IPS-18c (cell line): ENCODE data around the gene GDF15.
"Not testable (repeated sequence)": the region's sequence is repeated elsewhere in the genome, so short reads cannot be mapped to it uniquely, and the experiment has no call there.

Source experiments
- H3K4me3 ChIP-seq: 2 replicates; pipeline ENCODE4 v1.7.0; 2013; ENCODE audit warnings: low read depth, mild to moderate bottlenecking, low read length, moderate library complexity; ENCODE audit not compliant: insufficient read depth
- H3K9me3 ChIP-seq: one replicate; pipeline ENCODE4 v1.6.1; 2013; ENCODE audit warnings: mild to moderate bottlenecking, low read length, moderate library complexity; ENCODE audit not compliant: control insufficient read depth, insufficient read depth

Gene GDF15

DNA sequence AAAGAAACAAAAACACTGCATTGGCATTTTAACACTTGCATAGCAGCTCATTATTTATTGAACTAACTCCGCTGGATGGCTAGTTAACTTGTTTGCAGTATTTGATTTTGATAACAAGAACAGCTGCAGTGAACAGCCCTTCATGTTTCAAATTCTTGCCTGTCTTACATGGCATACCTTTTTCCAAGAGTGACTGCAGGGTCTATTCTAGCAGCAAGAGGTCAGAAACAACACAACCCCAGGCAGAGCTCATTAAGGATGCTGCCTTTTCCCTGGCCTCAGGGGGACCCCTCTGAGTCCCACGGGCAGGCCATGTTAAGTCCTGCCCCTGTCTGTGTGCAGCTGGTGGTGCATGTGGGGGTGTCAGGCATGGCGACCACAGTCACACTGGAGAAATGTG lies 28.9 kb upstream of the GDF15 start:
- Histone ChIP-seq H3K9me3 (peaks cover 2% of the 10 kb centered on the region), H3K4me3 (no peak overlapping the region)

GRCh38 chr19:18361646-18362045 lies 24.3 kb upstream of the GDF15 start:
- no peak overlapping the region for H3K4me3 ChIP-seq

DNA sequence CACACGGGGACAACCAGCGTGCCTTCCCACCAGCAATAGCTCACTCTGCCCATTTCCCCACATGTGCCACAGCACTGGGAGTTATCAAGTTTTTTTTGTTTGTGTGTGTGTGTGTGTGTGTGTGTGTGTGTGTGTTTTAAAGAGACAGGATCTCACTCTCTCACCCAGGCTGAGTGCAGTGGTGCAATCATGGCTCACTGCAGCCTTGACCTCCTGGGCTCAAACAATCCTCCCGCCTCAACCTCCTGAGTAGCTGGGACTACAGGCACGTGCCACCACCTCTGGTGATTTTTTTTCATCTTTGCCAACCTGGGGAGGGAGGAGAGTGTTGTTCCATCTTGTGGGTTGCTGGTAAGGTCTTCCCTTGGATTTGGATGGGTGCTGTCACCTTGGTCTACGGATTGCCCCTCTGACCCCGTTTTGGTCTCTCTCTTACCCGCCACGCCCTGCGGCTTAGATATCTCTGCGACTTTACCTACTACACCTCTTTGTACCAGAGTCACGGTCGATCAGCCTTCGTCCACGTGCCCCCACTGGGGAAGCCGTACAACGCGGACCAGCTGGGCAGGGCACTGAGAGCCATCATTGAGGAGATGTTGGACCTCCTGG lies 22.9 kb upstream of the GDF15 start:
- H3K4me3 ChIP-seq = no peak overlapping the region
- no peaks in the 10 kb centered on the region for H3K9me3 ChIP-seq

More at GRCh38 chr19:18361646-18362045, 24.3 kb upstream of the GDF15 start:
- peaks cover 2% of the 10 kb centered on the region for H3K9me3 ChIP-seq

DNA sequence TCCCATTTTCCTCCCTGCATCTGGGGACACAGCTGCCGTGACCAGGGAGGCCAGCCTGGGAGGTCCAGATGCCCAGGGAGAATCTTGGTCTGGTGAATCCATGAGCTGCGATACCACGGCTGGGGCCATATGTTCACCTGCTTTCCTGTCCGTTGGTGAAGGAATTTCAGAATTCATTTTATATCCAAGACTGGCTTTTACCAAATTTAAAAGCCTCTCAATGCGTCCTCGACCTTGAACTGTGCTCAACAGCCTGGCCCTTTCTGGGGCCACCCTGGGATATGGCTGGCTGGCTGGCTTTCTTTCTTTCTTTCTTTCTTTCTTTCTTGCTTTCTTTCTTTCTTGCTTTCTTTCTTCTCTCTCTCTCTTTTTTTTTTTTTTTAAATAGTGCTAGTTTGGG lies 22.2 kb upstream of the GDF15 start:
- H3K9me3 ChIP-seq = no peaks in the 10 kb centered on the region
- H3K4me3 ChIP-seq = no peak overlapping the region

DNA sequence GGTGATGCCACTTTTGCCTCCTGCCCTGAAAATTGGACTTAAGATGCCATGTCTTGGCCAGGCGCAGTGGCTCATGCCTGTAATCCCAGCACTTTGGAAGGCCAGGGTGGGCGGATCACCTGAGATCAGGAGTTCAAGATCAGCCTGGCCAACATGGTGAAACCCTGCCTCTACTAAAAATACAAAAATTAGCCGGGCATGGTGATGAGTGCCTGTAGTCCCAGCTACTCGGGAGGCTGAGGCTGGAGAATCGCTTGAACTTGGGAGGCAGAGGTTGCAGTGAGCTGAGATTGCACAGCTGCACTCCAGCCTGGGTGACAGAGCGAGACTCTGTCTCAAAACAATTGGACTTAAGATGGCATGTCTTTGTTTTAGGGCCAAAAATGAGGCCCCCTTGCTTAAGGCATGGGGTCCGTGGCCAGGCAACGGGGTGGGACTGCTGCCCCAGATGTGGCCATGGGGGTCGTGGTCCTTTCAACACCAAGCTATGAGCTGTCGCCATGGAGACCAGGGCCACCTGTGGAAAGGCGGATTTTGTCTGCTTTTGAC lies 21.6 kb upstream of the GDF15 start:
- H3K9me3 ChIP-seq, H3K4me3 ChIP-seq: not testable (repeated sequence)

GRCh38 chr19:18364826-18365528 lies 21.0 kb upstream of the GDF15 start:
- H3K4me3 ChIP-seq = no peak overlapping the region
- H3K9me3 ChIP-seq = no peaks in the 10 kb centered on the region

DNA sequence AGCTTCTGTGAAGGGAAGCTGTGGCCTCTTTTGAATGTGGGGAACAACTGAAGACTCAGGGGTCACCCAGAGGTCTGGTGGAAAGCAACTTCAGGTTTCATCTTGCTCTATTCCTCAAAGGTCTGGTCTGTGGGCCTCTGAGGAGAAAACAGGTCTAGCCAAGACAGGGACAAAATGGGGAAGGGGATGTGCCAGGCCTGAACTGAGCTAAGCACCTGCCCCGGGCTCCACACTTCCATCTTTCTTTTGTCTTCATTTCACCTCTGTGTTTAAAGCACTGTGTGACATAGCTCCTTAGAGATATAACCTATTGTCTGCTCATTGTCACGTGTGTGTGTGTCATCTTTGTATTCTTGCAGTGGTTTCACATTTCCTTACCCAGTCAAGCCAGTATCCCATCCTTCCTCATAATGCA lies 19.9 kb upstream of the GDF15 start:
- H3K9me3 ChIP-seq = no peaks in the 10 kb centered on the region
- no peak overlapping the region for H3K4me3 ChIP-seq

- Histone ChIP-seq H3K9me3 (no peaks in the 10 kb centered on the region), H3K4me3 (no peak overlapping the region)
Measured at GRCh38 chr19:18368504-18369222, 17.3 kb upstream of the GDF15 start.

DNA sequence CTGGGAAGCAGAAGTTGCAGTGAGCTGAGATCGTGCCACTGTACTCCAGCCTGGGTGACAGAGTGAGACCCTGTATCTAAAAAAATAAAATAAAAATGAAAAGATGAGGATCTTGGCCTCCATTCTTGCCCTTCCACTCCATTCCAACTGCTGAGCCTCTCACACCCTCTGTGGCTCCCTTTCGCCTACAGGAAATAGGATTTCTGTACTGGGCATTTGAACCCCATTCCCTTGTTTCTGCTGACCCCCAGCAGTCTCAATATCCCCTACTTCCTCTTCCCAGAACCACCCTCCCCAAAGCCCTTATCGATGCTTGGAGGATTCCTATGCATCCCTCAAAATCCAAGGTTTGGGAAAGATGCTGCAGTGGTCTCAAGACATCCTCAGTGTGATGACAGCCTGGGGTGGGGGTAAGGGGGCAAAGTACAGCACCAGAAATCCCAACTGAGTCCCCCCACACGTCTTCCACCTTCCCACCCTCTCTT lies 12.5 kb upstream of the GDF15 start:
- Histone ChIP-seq H3K9me3 (no peaks in the 10 kb centered on the region), H3K4me3 (no peak overlapping the region)

DNA sequence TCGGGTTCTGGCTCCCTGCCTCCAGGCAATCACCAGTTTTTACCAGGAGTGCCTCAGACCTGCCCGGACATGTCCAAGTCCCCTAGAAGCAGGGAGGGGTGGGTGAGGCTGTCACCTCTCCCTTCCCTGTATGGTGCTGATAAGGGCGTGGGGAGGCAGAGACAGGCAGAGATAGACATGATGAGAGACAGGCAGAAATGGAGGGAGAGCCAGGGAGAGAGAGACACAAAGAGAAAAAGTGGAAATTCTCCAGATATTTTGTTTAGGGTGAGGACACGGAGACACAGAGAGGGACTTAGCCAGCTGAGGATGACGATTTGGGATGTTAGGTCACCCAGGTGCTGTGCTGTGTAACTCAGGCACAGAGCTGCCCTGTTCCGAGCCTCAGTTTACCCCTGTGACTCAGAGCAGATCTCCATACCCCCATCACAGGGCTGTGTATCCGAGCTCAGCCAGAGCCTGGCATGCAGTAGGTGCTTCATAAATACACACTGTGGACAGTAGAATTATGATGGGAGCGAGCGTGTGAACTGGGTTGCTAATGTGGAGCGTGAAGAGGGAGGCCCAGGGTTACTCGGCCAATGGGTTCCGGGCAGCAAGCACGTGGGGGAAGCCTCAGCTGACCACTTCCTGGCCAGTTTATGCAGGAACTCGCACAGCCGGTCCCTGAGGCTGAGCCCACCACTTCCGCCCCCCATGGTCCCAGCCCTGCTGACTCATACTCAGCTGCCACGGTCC lies 11.9 kb upstream of the GDF15 start:
- H3K9me3 ChIP-seq = no peaks in the 10 kb centered on the region
- H3K4me3 ChIP-seq = no peak overlapping the region

DNA sequence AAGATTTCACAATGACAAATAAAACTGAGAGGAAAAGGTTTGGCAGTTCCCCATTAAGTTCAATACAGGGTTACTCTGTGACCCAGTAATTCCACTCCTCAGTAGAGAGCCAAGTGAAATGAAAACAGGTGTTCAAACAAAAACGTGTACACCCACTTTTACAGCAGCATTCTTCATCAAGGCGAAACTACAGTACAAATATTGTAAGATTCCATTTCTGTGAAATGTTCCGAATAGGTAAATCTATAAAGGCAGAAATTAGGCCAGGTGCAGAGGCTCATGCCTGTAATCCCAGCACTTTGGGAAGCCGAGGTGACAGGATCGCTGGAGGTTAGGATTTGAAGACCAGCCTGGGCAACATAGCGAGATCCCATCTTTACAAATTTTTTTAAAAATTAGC lies 8.9 kb upstream of the GDF15 start:
- H3K4me3 ChIP-seq = no peak overlapping the region
- no peaks in the 10 kb centered on the region for H3K9me3 ChIP-seq

DNA sequence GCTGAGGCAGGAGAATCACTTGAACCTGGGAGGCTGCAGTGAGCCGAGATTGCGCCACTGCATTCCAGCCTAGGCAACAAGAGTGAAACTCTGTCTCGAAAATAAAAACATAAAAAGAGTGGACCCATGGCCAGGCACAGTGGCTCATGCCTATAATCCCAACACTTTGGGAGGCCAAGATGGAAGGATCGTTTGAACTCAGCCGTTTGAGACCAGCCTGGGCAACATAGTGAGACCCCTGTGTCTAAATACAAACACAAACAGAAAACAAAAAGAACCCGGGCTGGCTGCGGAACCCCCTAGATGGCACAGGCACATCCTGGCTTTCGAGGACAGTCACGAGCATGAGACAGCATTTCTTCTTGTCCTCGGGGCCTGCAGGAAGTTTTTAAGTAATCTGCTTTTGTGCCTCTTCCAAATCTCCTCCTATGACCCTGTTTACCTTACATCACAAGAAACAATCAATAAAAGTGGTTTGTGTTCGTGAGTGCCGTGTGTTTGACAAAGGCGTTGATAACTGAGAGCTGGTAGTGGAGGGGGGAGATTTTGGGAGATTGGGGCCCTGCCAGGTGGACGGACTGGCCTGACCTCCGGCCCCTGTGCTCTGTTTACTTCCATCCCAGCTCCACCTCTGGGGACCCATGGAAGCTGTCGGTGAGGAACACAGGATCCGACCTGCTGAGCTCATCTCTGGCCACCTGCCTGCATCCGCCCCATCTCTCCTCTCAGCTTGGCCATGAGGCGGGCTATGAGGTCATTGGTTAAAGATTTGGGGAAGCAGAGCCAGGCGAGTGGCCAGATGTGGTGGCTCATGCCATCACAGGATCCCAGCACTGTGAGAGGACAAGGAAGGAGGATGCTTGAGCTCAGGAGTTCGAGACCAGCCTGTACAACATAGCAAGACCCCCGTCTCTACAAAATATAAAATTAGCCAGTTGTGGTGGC lies 5.9 kb upstream of the GDF15 start:
- Histone ChIP-seq H3K4me3 (no peak overlapping the region), H3K9me3 (no peaks in the 10 kb centered on the region)

DNA sequence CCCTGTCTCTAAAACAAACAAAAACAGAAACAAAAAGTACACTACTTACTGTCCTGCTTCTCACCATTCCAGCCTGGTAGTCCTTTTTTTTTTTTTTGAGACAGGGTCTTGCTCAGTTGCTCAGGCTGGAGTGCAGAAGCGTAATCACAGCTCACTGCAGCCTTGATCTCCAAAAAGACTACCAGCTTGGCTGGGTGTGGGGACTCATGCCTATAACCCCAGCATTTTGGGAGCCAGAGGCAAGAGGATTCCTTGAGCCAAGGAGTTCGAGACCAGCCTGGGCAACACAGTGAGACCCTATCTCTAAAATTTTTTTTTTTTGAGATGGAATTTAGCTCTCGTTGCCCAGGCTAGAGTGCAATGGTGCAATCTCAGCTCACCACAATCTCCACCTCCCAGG lies 5.1 kb upstream of the GDF15 start:
- no peaks in the 10 kb centered on the region for H3K9me3 ChIP-seq
- no peak overlapping the region for H3K4me3 ChIP-seq

- not testable (repeated sequence) for H3K4me3 ChIP-seq, H3K9me3 ChIP-seq
Measured at GRCh38 chr19:18383622-18384021, 2.3 kb upstream of the GDF15 start.

DNA sequence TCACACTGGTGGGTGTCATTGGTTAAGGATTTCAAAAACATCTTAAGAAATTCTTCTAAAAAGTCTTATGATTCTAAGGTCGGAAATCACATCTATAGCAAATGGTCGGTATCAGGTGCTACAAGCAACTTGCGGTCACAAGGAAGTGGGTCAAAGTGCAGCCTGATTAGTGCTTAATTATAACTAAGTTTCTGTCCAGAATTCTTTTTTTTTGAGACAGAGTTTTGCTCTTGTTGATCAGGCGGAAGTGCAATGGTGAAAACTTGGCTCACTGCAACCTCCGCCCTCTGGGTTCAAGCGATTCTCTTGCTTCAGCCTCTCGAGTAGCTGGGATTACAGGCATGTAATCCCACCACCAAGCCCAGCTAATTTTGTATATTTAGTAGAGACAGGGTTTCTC lies 1.2 kb upstream of the GDF15 start:
- Histone ChIP-seq H3K4me3 (no peak overlapping the region), H3K9me3 (no peaks in the 10 kb centered on the region)

DNA sequence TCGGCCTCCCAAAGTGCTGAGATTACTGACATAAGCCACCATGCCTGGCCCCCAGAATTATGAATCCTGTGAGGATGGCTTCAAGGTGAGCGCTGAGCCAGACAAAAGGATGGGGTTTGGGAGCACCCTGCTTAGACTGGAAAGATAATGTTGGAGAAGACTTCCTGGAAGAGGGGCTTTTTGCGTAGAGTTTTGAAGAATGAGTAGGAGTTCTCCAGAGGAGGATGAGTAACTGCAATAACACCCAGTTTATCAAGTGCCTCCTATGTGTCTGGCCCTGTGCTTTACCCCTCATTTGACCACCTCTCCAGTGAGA lies 641 bp upstream of the GDF15 start:
- no peaks in the 10 kb centered on the region for H3K9me3 ChIP-seq
- no peak overlapping the region for H3K4me3 ChIP-seq
